HCT116 (cell line): ENCODE data around the gene STRADA. TPM values are rescaled to one million over a fixed set of nuclear protein-coding genes. Genes with fewer than 3 reads are reported as not detected.

Experiments
- ATAC-seq: fragments of 200-7000 bp; cut with Tn5 transposase; 2 replicates; pipeline ENCODE4 v1.9.1; 2020; ENCODE audit warnings: mild to moderate bottlenecking, moderate library complexity
- BruUV-seq: library from RNA; stranded (reverse); fragments of 400-500 nt; replicated peaks from 2 replicates; lab custom pipeline; 2021; lab: Mats Ljungman, UMichigan
- CTCF ChIA-PET: fragments of 300-600 bp; sonication (Branson Sonifier 250); formaldehyde crosslinking; loops from one replicate; lab custom pipeline; 2021; ENCODE audit warnings: antibody characterized with exemption; lab: Charles Lee
- POLR2A ChIA-PET: fragments of 300-600, 350-600 bp; sonication (Branson Sonifier 250); formaldehyde crosslinking; loops from one replicate; lab custom pipeline; 2021; ENCODE audit warnings: antibody characterized with exemption; lab: Charles Lee
- RAD21 ChIA-PET, 2 experiments: fragments of 300-600 bp; sonication (Branson Sonifier 250); formaldehyde crosslinking; loops; one replicate each; lab custom pipeline; 2023; ENCODE audit warnings: low total read pairs in 2 of 2; ENCODE audit not compliant: uncharacterized antibody in 2 of 2, unreplicated experiment in 2 of 2, low non-redundant PET in 1 of 2; lab: Charles Lee
- DNase-seq: peaks from one replicate; pipeline ENCODE4 v3.0.0-alpha.2; 2010; ENCODE audit warnings: low read depth, low spot score
- H2AFZ ChIP-seq: fragments of 200-600 bp; shearing (Covaris generic), sonication (generic); 2 replicates; pipeline ENCODE4 v1.6.1; 2017; ENCODE audit warnings: low read depth, mixed run types, mixed read lengths, antibody characterized with exemption, low read length; ENCODE audit not compliant: poor library complexity, severe bottlenecking
- H3K27ac ChIP-seq: 2 replicates; pipeline ENCODE4 v1.5.1; 2012; ENCODE audit warnings: low read depth, low read length
- H3K27me3 ChIP-seq: fragments of 200-600 bp; sonication (generic); 2 replicates; pipeline ENCODE4 v1.6.1; 2016; ENCODE audit warnings: mixed run types, low read length, mixed read lengths; ENCODE audit not compliant: insufficient read depth
- H3K36me3 ChIP-seq, 2 experiments: fragments of 200-500 bp in 1 of 2; fragments of 200-600 bp in 1 of 2; sonication (Bioruptor generic) in 1 of 2; sonication (generic) in 1 of 2; 2 replicates each; pipeline versions ENCODE4 v1.5.1 to v1.6.1; 2014 to 2016; ENCODE audit warnings: low read length in 2 of 2, inconsistent platforms in 1 of 2, mixed read lengths in 1 of 2, mixed run types in 1 of 2; ENCODE audit not compliant: insufficient read depth in 2 of 2, control insufficient read depth in 1 of 2
- H3K4me1 ChIP-seq, 2 experiments: fragments of 200-600 bp in 1 of 2; sonication (generic) in 1 of 2; 2 replicates each; pipeline versions ENCODE4 v1.5.1 to v1.6.1; 2012 to 2017; ENCODE audit warnings: low read length in 2 of 2, inconsistent platforms in 1 of 2, mild to moderate bottlenecking in 1 of 2, mixed read lengths in 1 of 2, mixed run types in 1 of 2, moderate library complexity in 1 of 2; ENCODE audit not compliant: insufficient read depth in 2 of 2, control insufficient read depth in 1 of 2
- H3K4me2 ChIP-seq: fragments of 200-600 bp; sonication (generic); 2 replicates; pipeline ENCODE4 v1.6.1; 2017; ENCODE audit warnings: mixed run types, low read length, mixed read lengths
- H3K4me3 ChIP-seq, 2 experiments: fragments of 200-600 bp in 1 of 2; sonication (generic) in 1 of 2; replicated peaks in 1 of 2; 2 replicates each; pipeline ENCODE4 v1.5.1; 2011 to 2016; ENCODE audit warnings: low read length in 2 of 2, control low read depth in 1 of 2, low read depth in 1 of 2, mild to moderate bottlenecking in 1 of 2, mixed read lengths in 1 of 2, mixed run types in 1 of 2
- H3K79me2 ChIP-seq: fragments of 200-600 bp; sonication (generic); 2 replicates; pipeline ENCODE4 v1.6.1; 2017; ENCODE audit warnings: mild to moderate bottlenecking, mixed run types, low read length, moderate library complexity, mixed read lengths; ENCODE audit not compliant: insufficient read depth
- H3K9ac ChIP-seq: fragments of 200-600 bp; sonication (generic); 2 replicates; pipeline ENCODE4 v1.6.1; 2016; ENCODE audit warnings: low read length, mixed read lengths
- H3K9me2 ChIP-seq: fragments of 200-600 bp; sonication (generic), shearing (Covaris generic); 2 replicates; pipeline ENCODE4 v1.6.1; 2017; ENCODE audit warnings: mixed run types, mild to moderate bottlenecking, moderate library complexity; ENCODE audit not compliant: insufficient read depth
- H3K9me3 ChIP-seq, 2 experiments: fragments of 200-500 bp in 1 of 2; fragments of 200-600 bp in 1 of 2; sonication (Bioruptor generic) in 1 of 2; sonication (generic) in 1 of 2; 2 replicates each; pipeline ENCODE4 v1.6.1; 2014 to 2017; ENCODE audit warnings: low read length in 2 of 2, mixed read lengths in 2 of 2, inconsistent platforms in 1 of 2, low read depth in 1 of 2, mild to moderate bottlenecking in 1 of 2, mixed run types in 1 of 2, moderate library complexity in 1 of 2; ENCODE audit not compliant: control insufficient read depth in 1 of 2, insufficient read depth in 1 of 2
- H4K20me1 ChIP-seq: fragments of 200-600 bp; sonication (generic), shearing (Covaris generic); 2 replicates; pipeline ENCODE4 v1.6.1; 2017; ENCODE audit warnings: mixed run types, mild to moderate bottlenecking, moderate library complexity; ENCODE audit not compliant: insufficient read depth
- ATF3 ChIP-seq: IDR thresholded peaks from 2 replicates; pipeline ENCODE4 v1.6.1; 2012
- CEBPB ChIP-seq: IDR thresholded peaks from 2 replicates; pipeline ENCODE4 v1.6.1; 2012; ENCODE audit warnings: low read depth
- EZH2 ChIP-seq: fragments of 200-600 bp; sonication (generic); IDR thresholded peaks from 2 replicates; pipeline ENCODE4 v1.6.1; 2017; ENCODE audit warnings: antibody characterized with exemption, mixed run types
- EZH2phosphoT487 ChIP-seq: fragments of 200-600 bp; IDR thresholded peaks from 2 replicates; pipeline ENCODE4 v1.6.1; 2018; ENCODE audit warnings: antibody characterized with exemption, borderline replicate concordance
- FOSL1 ChIP-seq: IDR thresholded peaks from 2 replicates; pipeline ENCODE4 v1.6.1; 2012; ENCODE audit warnings: low read depth
- JUND ChIP-seq: IDR thresholded peaks from 2 replicates; pipeline ENCODE4 v1.6.1; 2012
- MAX ChIP-seq: IDR thresholded peaks from 2 replicates; pipeline ENCODE4 v1.6.1; 2012
- POLR2A ChIP-seq: IDR thresholded peaks from 2 replicates; pipeline ENCODE4 v1.7.0; 2011; ENCODE audit warnings: borderline replicate concordance; ENCODE audit not compliant: insufficient read depth, insufficient read length; ENCODE audit errors: extremely low read depth
- SIN3A ChIP-seq: IDR thresholded peaks from 2 replicates; pipeline ENCODE4 v1.6.1; 2012; ENCODE audit warnings: low read depth
- SRF ChIP-seq: IDR thresholded peaks from 2 replicates; pipeline ENCODE4 v1.6.1; 2012; ENCODE audit warnings: low read depth
- ZFX ChIP-seq: fragments of 450-650 bp; IDR thresholded peaks from 2 replicates; pipeline ENCODE4 v1.6.1; 2017
- intact Hi-C: fragments of 100-400 bp; cut with micrococcal nuclease; formaldehyde crosslinking; loops from 2 replicates; pipeline ENCODE4 v1.10.0; 2022
- total RNA-seq: library from RNA; stranded (reverse); gene quantifications from one replicate; pipeline ENCODE4 v1.2.1, GENCODE V29; 2021; ENCODE audit not compliant: unreplicated experiment
- TF ChIP-seq, protein P1 (sequence below), 3 experiments: fragments of 200-600 bp in 1 of 3; sonication (generic) in 1 of 3; IDR thresholded peaks in 2 of 3; conservative IDR thresholded peaks in 1 of 3; 2 replicates each; pipeline ENCODE4 v1.5.1; 2012 to 2017; ENCODE audit warnings: low read depth in 2 of 3, low read length in 2 of 3, antibody characterized with exemption in 1 of 3, borderline replicate concordance in 1 of 3, control low read depth in 1 of 3, mild to moderate bottlenecking in 1 of 3, mixed read lengths in 1 of 3, mixed run types in 1 of 3, moderate library complexity in 1 of 3; ENCODE audit not compliant: insufficient read depth in 1 of 3
- TF ChIP-seq, protein P2 (sequence below): IDR thresholded peaks from 2 replicates; pipeline ENCODE4 v1.6.1; 2011; ENCODE audit warnings: mild to moderate bottlenecking, low read length, moderate library complexity; ENCODE audit not compliant: insufficient replicate concordance; ENCODE audit errors: extremely low read depth
- TF ChIP-seq, protein P3 (sequence below): IDR thresholded peaks from 2 replicates; pipeline ENCODE4 v1.6.1; 2012; ENCODE audit warnings: low read depth

Gene STRADA
- total RNA-seq, 1 experiment from 2014 or later = 38.0 TPM

- CTCF ChIA-PET = no interaction called here
- Histone ChIP-seq H2AFZ (no peak overlapping the region), H3K4me3 (no peak overlapping the region), H3K79me2 (peaks cover 37% of the 10 kb centered on the region), H3K9me2 (no peaks in the 10 kb centered on the region), H3K27ac (no peak overlapping the region), H3K36me3 (peaks cover 71 to 80% of the 10 kb centered on the region in 2 experiments), H3K9me3 (no peaks in the 10 kb centered on the region), H3K4me1 (no peaks in the 10 kb centered on the region), H3K4me2 (no peak overlapping the region), H4K20me1 (no peaks in the 10 kb centered on the region), H3K9ac (no peak overlapping the region), H3K27me3 (no peaks in the 10 kb centered on the region)
- DNase-seq (no peak), ATAC-seq (no peak)
- no TSS peak for BruUV-seq
- intact Hi-C loops = no loop called here
- POLR2A ChIA-PET = no interaction called here
- RAD21 ChIA-PET = no interaction called here
- TF ChIP-seq ZFX (no peak), EZH2phosphoT487 (no peak), SRF (no peak), JUND (no peak), POLR2A (no peak), ATF3 (no peak), CEBPB (no peak), SIN3A (no peak), EZH2 (no peak)
- TF ChIP-seq, protein P1, sequence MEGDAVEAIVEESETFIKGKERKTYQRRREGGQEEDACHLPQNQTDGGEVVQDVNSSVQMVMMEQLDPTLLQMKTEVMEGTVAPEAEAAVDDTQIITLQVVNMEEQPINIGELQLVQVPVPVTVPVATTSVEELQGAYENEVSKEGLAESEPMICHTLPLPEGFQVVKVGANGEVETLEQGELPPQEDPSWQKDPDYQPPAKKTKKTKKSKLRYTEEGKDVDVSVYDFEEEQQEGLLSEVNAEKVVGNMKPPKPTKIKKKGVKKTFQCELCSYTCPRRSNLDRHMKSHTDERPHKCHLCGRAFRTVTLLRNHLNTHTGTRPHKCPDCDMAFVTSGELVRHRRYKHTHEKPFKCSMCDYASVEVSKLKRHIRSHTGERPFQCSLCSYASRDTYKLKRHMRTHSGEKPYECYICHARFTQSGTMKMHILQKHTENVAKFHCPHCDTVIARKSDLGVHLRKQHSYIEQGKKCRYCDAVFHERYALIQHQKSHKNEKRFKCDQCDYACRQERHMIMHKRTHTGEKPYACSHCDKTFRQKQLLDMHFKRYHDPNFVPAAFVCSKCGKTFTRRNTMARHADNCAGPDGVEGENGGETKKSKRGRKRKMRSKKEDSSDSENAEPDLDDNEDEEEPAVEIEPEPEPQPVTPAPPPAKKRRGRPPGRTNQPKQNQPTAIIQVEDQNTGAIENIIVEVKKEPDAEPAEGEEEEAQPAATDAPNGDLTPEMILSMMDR (IDR thresholded peaks at IDR 0.05 in 2 of 3, conservative IDR thresholded peaks at IDR 0.05 in 1 of 3; ENCODE audit: borderline replicate concordance in 1 of 3, insufficient read depth in 1 of 3, low read depth in 2 of 3, low read length in 2 of 3) = no peak
These were observed 16.8 kb upstream of the STRADA start for GRCh38 chr17:63758428-63758827.

DNA sequence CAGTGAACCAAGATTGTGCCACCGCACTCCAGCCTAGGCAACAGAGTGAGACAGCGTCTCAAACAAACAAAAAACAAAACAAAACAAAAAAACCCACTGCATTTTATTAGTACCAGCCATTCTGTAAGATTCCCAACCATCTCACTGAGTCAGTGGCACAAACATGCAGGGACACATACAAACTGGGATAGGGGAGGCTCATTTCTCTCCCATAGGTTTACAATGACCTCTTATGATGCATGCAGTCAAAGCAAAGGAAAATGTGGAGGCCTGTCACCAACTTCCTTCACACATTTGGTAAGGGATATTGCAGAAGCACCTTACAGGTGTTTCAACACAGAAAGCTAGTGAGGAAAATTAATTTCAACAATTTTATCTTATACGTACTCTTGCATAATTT lies 12.4 kb upstream of the STRADA start:
- BruUV-seq = no TSS peak
- Histone ChIP-seq H3K4me1 (no peaks in the 10 kb centered on the region), H3K9me3 (no peaks in the 10 kb centered on the region), H2AFZ (no peak overlapping the region), H3K4me3 (no peak overlapping the region), H3K27ac (no peak overlapping the region), H4K20me1 (no peaks in the 10 kb centered on the region), H3K27me3 (no peaks in the 10 kb centered on the region), H3K36me3 (peaks cover 60 to 81% of the 10 kb centered on the region in 2 experiments), H3K79me2 (peaks cover 11% of the 10 kb centered on the region), H3K9me2 (no peaks in the 10 kb centered on the region), H3K9ac (no peak overlapping the region), H3K4me2 (no peak overlapping the region)
- POLR2A ChIA-PET = no interaction called here
- CTCF ChIA-PET = no interaction called here
- RAD21 ChIA-PET = no interaction called here
- ATAC-seq = no peak
- no peak for DNase-seq
- intact Hi-C loops = no loop called here
- no peak for TF ChIP-seq MAX
- TF ChIP-seq JUND = no peak
- no peak for TF ChIP-seq ZFX
- TF ChIP-seq FOSL1 = no peak
- TF ChIP-seq SIN3A = no peak
- TF ChIP-seq, protein P2, sequence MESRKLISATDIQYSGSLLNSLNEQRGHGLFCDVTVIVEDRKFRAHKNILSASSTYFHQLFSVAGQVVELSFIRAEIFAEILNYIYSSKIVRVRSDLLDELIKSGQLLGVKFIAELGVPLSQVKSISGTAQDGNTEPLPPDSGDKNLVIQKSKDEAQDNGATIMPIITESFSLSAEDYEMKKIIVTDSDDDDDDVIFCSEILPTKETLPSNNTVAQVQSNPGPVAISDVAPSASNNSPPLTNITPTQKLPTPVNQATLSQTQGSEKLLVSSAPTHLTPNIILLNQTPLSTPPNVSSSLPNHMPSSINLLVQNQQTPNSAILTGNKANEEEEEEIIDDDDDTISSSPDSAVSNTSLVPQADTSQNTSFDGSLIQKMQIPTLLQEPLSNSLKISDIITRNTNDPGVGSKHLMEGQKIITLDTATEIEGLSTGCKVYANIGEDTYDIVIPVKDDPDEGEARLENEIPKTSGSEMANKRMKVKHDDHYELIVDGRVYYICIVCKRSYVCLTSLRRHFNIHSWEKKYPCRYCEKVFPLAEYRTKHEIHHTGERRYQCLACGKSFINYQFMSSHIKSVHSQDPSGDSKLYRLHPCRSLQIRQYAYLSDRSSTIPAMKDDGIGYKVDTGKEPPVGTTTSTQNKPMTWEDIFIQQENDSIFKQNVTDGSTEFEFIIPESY = no peak
- TF ChIP-seq, protein P3, sequence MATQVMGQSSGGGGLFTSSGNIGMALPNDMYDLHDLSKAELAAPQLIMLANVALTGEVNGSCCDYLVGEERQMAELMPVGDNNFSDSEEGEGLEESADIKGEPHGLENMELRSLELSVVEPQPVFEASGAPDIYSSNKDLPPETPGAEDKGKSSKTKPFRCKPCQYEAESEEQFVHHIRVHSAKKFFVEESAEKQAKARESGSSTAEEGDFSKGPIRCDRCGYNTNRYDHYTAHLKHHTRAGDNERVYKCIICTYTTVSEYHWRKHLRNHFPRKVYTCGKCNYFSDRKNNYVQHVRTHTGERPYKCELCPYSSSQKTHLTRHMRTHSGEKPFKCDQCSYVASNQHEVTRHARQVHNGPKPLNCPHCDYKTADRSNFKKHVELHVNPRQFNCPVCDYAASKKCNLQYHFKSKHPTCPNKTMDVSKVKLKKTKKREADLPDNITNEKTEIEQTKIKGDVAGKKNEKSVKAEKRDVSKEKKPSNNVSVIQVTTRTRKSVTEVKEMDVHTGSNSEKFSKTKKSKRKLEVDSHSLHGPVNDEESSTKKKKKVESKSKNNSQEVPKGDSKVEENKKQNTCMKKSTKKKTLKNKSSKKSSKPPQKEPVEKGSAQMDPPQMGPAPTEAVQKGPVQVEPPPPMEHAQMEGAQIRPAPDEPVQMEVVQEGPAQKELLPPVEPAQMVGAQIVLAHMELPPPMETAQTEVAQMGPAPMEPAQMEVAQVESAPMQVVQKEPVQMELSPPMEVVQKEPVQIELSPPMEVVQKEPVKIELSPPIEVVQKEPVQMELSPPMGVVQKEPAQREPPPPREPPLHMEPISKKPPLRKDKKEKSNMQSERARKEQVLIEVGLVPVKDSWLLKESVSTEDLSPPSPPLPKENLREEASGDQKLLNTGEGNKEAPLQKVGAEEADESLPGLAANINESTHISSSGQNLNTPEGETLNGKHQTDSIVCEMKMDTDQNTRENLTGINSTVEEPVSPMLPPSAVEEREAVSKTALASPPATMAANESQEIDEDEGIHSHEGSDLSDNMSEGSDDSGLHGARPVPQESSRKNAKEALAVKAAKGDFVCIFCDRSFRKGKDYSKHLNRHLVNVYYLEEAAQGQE = no peak
- no peak for TF ChIP-seq EZH2
